HEK293 (cell line): Measurements from ENCODE around the gene B4GALT6.

Source experiments
- CTCF ChIA-PET: fragments of 350-600 bp; formaldehyde crosslinking; extraction: SDS; loops from one replicate; lab custom pipeline; 2021; ENCODE audit warnings: antibody characterized with exemption; lab: Yijun Ruan, JAX
- POLR2A ChIA-PET: fragments of 300-600 bp; formaldehyde crosslinking; extraction: SDS; loops from one replicate; lab custom pipeline; 2020; ENCODE audit warnings: antibody characterized with exemption, inconsistent platforms; lab: Yijun Ruan, JAX
- H3K27ac ChIP-seq: fragments of 200-500 bp; sonication (Bioruptor generic); 2 replicates; pipeline ENCODE4 v1.5.1; 2014; ENCODE audit warnings: low read depth, low read length, control low read depth, inconsistent platforms; ENCODE audit errors: extremely low read depth
- H3K36me3 ChIP-seq, 2 experiments: fragments of 200-500 bp in 1 of 2; sonication (Bioruptor generic) in 1 of 2; 1 replicate in 1 of 2; 2 replicates in 1 of 2; pipeline ENCODE4 v1.5.1; 2014 to 2017; ENCODE audit warnings: inconsistent platforms in 2 of 2, low read length in 2 of 2; ENCODE audit not compliant: control insufficient read depth in 2 of 2, insufficient read depth in 1 of 2
- H3K4me1 ChIP-seq: fragments of 200-500 bp; sonication (Bioruptor generic); 2 replicates; pipeline ENCODE4 v1.5.1; 2014; ENCODE audit warnings: mild to moderate bottlenecking, low read length, inconsistent platforms; ENCODE audit not compliant: control insufficient read depth, insufficient read depth
- H3K4me3 ChIP-seq: 2 replicates; pipeline ENCODE4 v1.5.1; 2011; ENCODE audit warnings: low read depth, mild to moderate bottlenecking, control low read depth, low read length, moderate library complexity
- H3K9me3 ChIP-seq: fragments of 200-500 bp; sonication (Bioruptor generic); 2 replicates; pipeline ENCODE4 v1.5.1; 2014; ENCODE audit warnings: low read depth, low read length, inconsistent platforms; ENCODE audit not compliant: control insufficient read depth, insufficient read depth
- GLIS2 ChIP-seq: fragments of 450-650 bp; formaldehyde crosslinking; IDR thresholded peaks from 2 replicates; pipeline ENCODE4 v1.5.1; 2016; ENCODE audit warnings: missing biosample characterization, missing genetic modification characterization
- IKZF3 ChIP-seq: fragments of 450-650 bp; IDR thresholded peaks from 2 replicates; pipeline ENCODE4 v1.5.0; 2018; ENCODE audit warnings: missing biosample characterization, mild to moderate bottlenecking, missing genetic modification characterization, moderate library complexity
- KLF8 ChIP-seq: fragments of 450-650 bp; formaldehyde crosslinking; IDR thresholded peaks from 2 replicates; pipeline ENCODE4 v1.5.1; 2016; ENCODE audit warnings: missing biosample characterization, missing genetic modification characterization
- MEIS1 ChIP-seq: sonication (generic); formaldehyde crosslinking; IDR thresholded peaks from 2 replicates; pipeline ENCODE4 v1.8.1; 2022; ENCODE audit warnings: missing genetic modification reagents, mild to moderate bottlenecking, borderline replicate concordance
- SP3 ChIP-seq: fragments of 450-650 bp; formaldehyde crosslinking; IDR thresholded peaks from 2 replicates; pipeline ENCODE4 v1.5.1; 2016; ENCODE audit warnings: missing biosample characterization, missing genetic modification characterization
- ZNF10 ChIP-seq: fragments of 450-650 bp; formaldehyde crosslinking; IDR thresholded peaks from 2 replicates; pipeline ENCODE4 v1.5.1; 2017; ENCODE audit warnings: missing biosample characterization, missing genetic modification characterization
- ZNF114 ChIP-seq: fragments of 450-650 bp; formaldehyde crosslinking; IDR thresholded peaks from 2 replicates; pipeline ENCODE4 v1.5.0; 2017; ENCODE audit warnings: missing biosample characterization, missing genetic modification characterization
- ZNF146 ChIP-seq: fragments of 450-650 bp; formaldehyde crosslinking; IDR thresholded peaks from 2 replicates; pipeline ENCODE4 v1.5.1; 2016; ENCODE audit warnings: missing biosample characterization, missing genetic modification characterization
- ZNF202 ChIP-seq: fragments of 450-650 bp; formaldehyde crosslinking; IDR thresholded peaks from 2 replicates; pipeline ENCODE4 v1.5.1; 2016; ENCODE audit warnings: missing biosample characterization, missing genetic modification characterization, borderline replicate concordance
- ZNF221 ChIP-seq: fragments of 450-650 bp; formaldehyde crosslinking; IDR thresholded peaks from 2 replicates; pipeline ENCODE4 v1.5.1; 2017; ENCODE audit warnings: missing biosample characterization, missing genetic modification characterization, borderline replicate concordance
- ZNF302 ChIP-seq: fragments of 450-650 bp; formaldehyde crosslinking; IDR thresholded peaks from 2 replicates; pipeline ENCODE4 v1.5.1; 2016; ENCODE audit warnings: missing biosample characterization, missing genetic modification characterization, low read depth
- ZNF324 ChIP-seq: fragments of 450-650 bp; formaldehyde crosslinking; IDR thresholded peaks from 2 replicates; pipeline ENCODE4 v1.5.1; 2016; ENCODE audit warnings: missing biosample characterization, missing genetic modification characterization
- ZNF341 ChIP-seq: fragments of 450-650 bp; formaldehyde crosslinking; IDR thresholded peaks from 2 replicates; pipeline ENCODE4; 2016; ENCODE audit warnings: low read depth, missing biosample characterization, missing genetic modification characterization
- ZNF394 ChIP-seq: fragments of 450-650 bp; formaldehyde crosslinking; IDR thresholded peaks from 2 replicates; pipeline ENCODE4 v1.5.1; 2016; ENCODE audit warnings: missing biosample characterization, missing genetic modification characterization, mild to moderate bottlenecking, moderate library complexity, borderline replicate concordance
- ZNF404 ChIP-seq: fragments of 450-650 bp; formaldehyde crosslinking; IDR thresholded peaks from 2 replicates; pipeline ENCODE4 v1.5.1; 2017; ENCODE audit warnings: missing biosample characterization, missing genetic modification characterization
- ZNF501 ChIP-seq: fragments of 450-650 bp; formaldehyde crosslinking; IDR thresholded peaks from 2 replicates; pipeline ENCODE4 v1.5.1; 2016; ENCODE audit warnings: missing biosample characterization, missing genetic modification characterization
- ZNF521 ChIP-seq: fragments of 450-650 bp; formaldehyde crosslinking; IDR thresholded peaks from 2 replicates; pipeline ENCODE4 v1.5.1; 2017; ENCODE audit warnings: missing biosample characterization, mild to moderate bottlenecking, missing genetic modification characterization
- ZNF549 ChIP-seq: fragments of 450-650 bp; IDR thresholded peaks from 2 replicates; pipeline ENCODE4 v1.5.1; 2018; ENCODE audit warnings: missing biosample characterization, missing genetic modification characterization, mild to moderate bottlenecking, inconsistent platforms, moderate library complexity
- ZNF560 ChIP-seq: fragments of 450-650 bp; formaldehyde crosslinking; IDR thresholded peaks from 2 replicates; pipeline ENCODE4 v1.5.1; 2017; ENCODE audit warnings: missing biosample characterization, missing genetic modification characterization, borderline replicate concordance
- ZNF670 ChIP-seq: fragments of 450-650 bp; formaldehyde crosslinking; IDR thresholded peaks from 2 replicates; pipeline ENCODE4 v1.5.1; 2016; ENCODE audit warnings: missing biosample characterization, missing genetic modification characterization, low read depth
- TF ChIP-seq, protein P1 (sequence below): fragments of 450-650 bp; formaldehyde crosslinking; IDR thresholded peaks from 2 replicates; pipeline ENCODE4 v1.5.1; 2016; ENCODE audit warnings: missing biosample characterization, missing genetic modification characterization
- TF ChIP-seq, protein P2 (sequence below): fragments of 450-650 bp; formaldehyde crosslinking; IDR thresholded peaks from 2 replicates; pipeline ENCODE4 v1.5.1; 2016; ENCODE audit warnings: missing biosample characterization, missing genetic modification characterization
- TF ChIP-seq, protein P3 (sequence below): IDR thresholded peaks from 2 replicates; pipeline ENCODE4 v1.6.1; 2011; ENCODE audit warnings: mild to moderate bottlenecking, low read depth, low read length, borderline replicate concordance
- TF ChIP-seq, protein P4 (sequence below): fragments of 450-650 bp; formaldehyde crosslinking; IDR thresholded peaks from 2 replicates; pipeline ENCODE4 v1.5.1; 2016; ENCODE audit warnings: missing biosample characterization, missing genetic modification characterization

B4GALT6 gene

GRCh38 chr18:31684279-31685096 lies at the start of gene B4GALT6 (continued):
- TF ChIP-seq, protein P1, sequence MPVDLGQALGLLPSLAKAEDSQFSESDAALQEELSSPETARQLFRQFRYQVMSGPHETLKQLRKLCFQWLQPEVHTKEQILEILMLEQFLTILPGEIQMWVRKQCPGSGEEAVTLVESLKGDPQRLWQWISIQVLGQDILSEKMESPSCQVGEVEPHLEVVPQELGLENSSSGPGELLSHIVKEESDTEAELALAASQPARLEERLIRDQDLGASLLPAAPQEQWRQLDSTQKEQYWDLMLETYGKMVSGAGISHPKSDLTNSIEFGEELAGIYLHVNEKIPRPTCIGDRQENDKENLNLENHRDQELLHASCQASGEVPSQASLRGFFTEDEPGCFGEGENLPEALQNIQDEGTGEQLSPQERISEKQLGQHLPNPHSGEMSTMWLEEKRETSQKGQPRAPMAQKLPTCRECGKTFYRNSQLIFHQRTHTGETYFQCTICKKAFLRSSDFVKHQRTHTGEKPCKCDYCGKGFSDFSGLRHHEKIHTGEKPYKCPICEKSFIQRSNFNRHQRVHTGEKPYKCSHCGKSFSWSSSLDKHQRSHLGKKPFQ (tag by site-specific recombination) = 0 out of 2 replicates have a peak, but pooled peaks have one; percentile 67
- TF ChIP-seq ZNF670 (no peak), ZNF394 (no peak), GLIS2 (tag by site-specific recombination) (peak; percentile 67), ZNF302 (tag by site-specific recombination) (no peak), ZNF521 (tag by site-specific recombination) (no peak), ZNF404 (tag by site-specific recombination) (no peak), ZNF501 (tag by site-specific recombination) (no peak)
- TF ChIP-seq, protein P2, sequence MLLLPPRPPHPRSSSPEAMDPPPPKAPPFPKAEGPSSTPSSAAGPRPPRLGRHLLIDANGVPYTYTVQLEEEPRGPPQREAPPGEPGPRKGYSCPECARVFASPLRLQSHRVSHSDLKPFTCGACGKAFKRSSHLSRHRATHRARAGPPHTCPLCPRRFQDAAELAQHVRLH (tag by site-specific recombination) = no peak

GRCh38 chr18:31731628-31732027 lies 47.2 kb upstream of the B4GALT6 start:
- ChIA-PET POLR2A (interaction anchor here (0.6 kb wide), 1 partner anchor 16 kb away, joined by 3 read pairs; no protein-coding TSS in a partner anchor), CTCF (interaction anchor here (0.6 to 9.5 kb wide), 3 partner anchors 9 to 1273 kb away, joined by 6 to 80 read pairs (median 9); no protein-coding TSS in a partner anchor)
- no peak for TF ChIP-seq MEIS1
- TF ChIP-seq IKZF3 (tag by site-specific recombination) = no peak
- no peak for TF ChIP-seq ZNF549 (tag by site-specific recombination)
- TF ChIP-seq ZNF202 (tag by site-specific recombination) = no peak
- TF ChIP-seq, protein P3, sequence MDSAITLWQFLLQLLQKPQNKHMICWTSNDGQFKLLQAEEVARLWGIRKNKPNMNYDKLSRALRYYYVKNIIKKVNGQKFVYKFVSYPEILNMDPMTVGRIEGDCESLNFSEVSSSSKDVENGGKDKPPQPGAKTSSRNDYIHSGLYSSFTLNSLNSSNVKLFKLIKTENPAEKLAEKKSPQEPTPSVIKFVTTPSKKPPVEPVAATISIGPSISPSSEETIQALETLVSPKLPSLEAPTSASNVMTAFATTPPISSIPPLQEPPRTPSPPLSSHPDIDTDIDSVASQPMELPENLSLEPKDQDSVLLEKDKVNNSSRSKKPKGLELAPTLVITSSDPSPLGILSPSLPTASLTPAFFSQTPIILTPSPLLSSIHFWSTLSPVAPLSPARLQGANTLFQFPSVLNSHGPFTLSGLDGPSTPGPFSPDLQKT = no peak
- no peak for TF ChIP-seq ZNF324 (tag by site-specific recombination)
- no peak for TF ChIP-seq ZNF560 (tag by site-specific recombination)
- TF ChIP-seq ZNF341 = no peak
- TF ChIP-seq ZNF221 (tag by site-specific recombination) = no peak
- no peak for TF ChIP-seq ZNF114
- TF ChIP-seq SP3 (tag by site-specific recombination) = no peak
- no peak for TF ChIP-seq KLF8 (tag by site-specific recombination)
- TF ChIP-seq ZNF10 (tag by site-specific recombination) = no peak
- TF ChIP-seq ZNF146 (tag by site-specific recombination) = no peak
- TF ChIP-seq, protein P4, sequence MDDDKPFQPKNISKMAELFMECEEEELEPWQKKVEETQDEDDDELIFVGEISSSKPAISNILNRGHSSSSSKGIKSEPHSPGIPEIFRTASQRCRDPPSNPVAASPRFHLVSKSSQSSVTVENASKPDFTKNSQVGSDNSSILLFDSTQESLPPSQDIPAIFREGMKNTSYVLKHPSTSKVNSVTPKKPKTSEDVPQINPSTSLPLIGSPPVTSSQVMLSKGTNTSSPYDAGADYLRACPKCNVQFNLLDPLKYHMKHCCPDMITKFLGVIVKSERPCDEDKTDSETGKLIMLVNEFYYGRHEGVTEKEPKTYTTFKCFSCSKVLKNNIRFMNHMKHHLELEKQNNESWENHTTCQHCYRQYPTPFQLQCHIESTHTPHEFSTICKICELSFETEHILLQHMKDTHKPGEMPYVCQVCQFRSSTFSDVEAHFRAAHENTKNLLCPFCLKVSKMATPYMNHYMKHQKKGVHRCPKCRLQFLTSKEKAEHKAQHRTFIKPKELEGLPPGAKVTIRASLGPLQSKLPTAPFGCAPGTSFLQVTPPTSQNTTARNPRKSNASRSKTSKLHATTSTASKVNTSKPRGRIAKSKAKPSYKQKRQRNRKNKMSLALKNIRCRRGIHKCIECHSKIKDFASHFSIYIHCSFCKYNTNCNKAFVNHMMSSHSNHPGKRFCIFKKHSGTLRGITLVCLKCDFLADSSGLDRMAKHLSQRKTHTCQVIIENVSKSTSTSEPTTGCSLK (tag by site-specific recombination) = no peak
- no peaks in the 10 kb centered on the region for H3K4me1 ChIP-seq
- H3K36me3 ChIP-seq = no peaks in the 10 kb centered on the region
- H3K9me3 ChIP-seq = no peaks in the 10 kb centered on the region
- H3K4me3 ChIP-seq = no peak overlapping the region
- no peak overlapping the region for H3K27ac ChIP-seq
